AG09319 (cell line): Measurements from ENCODE around the gene RAB6C.
"Not testable (repeated sequence)": the region's sequence is repeated elsewhere in the genome, so short reads cannot be mapped to it uniquely, and the experiment has no call there.

ENCODE experiments used
- DNase-seq: peaks from one replicate; pipeline ENCODE4 v3.0.0-alpha.2; 2010; ENCODE audit warnings: low read depth; ENCODE audit errors: extremely low read depth
- CTCF ChIP-seq: IDR thresholded peaks from 2 replicates; pipeline ENCODE4 v1.5.1; 2011; ENCODE audit warnings: low read depth, mild to moderate bottlenecking, inconsistent platforms, low read length, moderate library complexity

The RAB6C gene

DNA sequence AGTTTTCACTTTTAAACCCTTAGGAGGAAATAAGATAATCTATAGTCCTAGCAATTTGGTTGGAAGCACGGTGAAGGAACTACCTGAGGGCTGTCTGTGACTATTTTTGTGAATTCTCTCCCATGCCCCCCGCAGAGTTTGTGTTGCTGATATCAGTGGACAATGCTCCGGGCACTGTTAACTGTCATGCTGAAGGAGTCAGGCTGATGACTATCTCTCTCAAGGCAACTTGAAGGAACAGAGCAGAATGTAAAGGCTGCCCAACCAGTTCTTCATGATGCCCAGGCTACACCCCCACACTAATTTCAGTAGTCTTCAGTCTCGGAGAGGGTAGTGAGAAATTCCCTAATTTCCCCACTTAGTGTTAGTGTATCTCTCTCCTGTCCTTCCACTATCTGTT, 21.6 kb upstream of the RAB6C start:
- no peak for TF ChIP-seq CTCF
- no peak for DNase-seq

GRCh38 chr2:129958736-129959135, 20.7 kb upstream of the RAB6C start:
- DNase-seq, result not testable (repeated sequence)

DNA sequence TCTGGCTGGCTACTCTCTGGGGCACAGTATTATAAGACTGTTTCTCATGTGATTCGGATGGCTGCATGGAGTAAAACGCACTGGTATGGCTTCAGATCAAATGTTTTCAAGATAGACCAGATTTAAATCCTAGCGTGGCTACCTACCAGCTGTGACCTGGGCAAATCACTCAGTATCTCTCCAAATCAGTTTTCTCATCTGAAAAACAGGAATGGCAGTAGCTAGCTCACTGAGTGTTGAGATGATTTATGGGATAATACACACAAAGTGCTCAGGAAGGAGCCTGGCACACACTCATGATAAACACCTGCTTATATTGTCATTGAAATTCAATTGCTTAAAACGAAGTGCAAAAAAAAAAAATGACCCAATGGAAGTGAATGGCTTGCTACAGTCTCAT, 10.9 kb upstream of the RAB6C start:
- DNase-seq, result not testable (repeated sequence)

GRCh38 chr2:129975016-129975774, 4.3 kb upstream of the RAB6C start:
- no peak for TF ChIP-seq CTCF
- DNase-seq, result no peak

DNA sequence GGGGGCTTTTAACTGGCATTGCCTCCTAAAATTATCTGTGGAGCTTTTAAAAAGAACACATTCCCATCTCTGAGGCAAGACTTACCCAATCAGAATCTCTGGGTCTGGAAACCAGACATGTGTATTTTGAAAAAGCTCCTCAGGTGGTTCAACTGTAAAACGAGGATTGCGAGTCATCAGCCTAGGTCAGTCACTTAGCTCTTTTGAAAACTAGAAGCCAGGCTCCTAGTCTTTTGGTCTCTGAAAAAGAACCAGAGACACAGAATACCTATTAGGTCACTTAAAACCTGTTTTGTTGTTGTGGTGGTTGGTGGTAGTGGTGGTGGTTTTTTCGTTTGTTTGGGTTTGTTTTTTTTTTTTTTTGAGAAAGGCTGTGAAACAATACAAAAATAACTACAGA, 2.5 kb upstream of the RAB6C start:
- DNase-seq, result not testable (repeated sequence)

DNA sequence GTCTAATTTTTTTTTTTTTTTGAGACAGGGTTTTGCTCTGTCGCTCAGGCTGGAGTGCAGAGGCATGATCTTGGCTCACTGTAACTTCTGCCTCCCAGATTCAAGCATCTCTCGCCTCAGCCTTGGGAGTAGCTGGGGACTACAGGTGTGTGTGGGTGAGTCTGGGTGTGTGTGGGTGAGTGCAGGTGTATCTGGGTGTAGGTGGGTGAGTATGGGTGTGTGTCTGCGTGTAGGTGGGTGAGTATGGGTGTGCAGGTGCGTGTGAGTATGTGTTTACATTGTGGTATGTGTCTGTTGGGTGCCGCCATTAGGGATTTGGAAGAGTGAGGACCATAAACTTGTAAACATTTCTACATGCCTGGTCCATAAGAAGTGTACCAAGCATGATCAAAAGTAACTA, 1.5 kb upstream of the RAB6C start:
- no peak for TF ChIP-seq CTCF
- no peak for DNase-seq

GRCh38 chr2:129980246-129980645, 780 bp downstream of the RAB6C start:
- not testable (repeated sequence) for DNase-seq

- not testable (repeated sequence) for DNase-seq
Measured at GRCh38 chr2:129981689-129982088, 2.2 kb downstream of the RAB6C start.

DNA sequence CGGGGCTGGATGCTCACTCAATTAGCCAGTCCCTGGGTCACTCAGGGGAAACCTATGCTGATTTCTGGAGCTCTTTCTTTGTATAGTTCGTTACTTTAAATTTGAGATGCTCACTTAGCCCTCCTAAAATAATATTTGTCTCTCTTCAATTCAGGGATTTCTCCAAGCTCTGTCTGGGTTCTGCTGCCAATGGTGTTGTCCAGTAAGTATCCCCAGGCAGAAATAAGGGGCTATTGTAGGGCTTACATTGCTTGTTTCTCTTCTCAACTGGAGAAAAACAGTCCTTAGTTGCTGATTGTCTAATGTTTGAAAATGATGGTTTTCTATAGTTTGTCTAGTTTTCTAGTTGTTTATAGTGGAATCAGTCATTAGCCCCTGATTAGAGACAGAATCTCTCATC, 5.0 kb downstream of the RAB6C start:
- no peak for TF ChIP-seq CTCF

GRCh38 chr2:129992415-129993006, 13.0 kb downstream of the RAB6C start:
- not testable (repeated sequence) for DNase-seq

More for the DNA sequence above, 5.0 kb downstream of the RAB6C start:
- DNase-seq, result no peak

DNA sequence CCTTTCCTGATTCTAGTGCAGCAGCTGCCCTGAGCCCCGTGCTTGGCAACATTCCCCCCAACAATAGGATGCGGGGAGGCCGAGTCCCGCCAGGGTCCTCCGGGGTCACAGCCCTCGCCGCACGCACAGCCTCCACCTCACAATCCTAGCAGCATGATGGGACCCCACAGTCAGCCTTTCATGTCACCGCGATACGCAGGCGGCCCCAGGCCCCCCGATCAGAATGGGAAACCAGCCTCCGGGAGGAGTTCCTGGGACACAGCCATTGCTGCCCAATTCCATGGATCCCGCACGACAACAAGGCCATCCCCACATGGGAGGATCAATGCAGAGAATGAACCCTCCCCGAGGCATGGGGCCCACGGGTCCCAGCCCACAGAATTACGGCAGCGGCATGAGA, 13.7 kb downstream of the RAB6C start:
- DNase-seq, result not testable (repeated sequence)

DNA sequence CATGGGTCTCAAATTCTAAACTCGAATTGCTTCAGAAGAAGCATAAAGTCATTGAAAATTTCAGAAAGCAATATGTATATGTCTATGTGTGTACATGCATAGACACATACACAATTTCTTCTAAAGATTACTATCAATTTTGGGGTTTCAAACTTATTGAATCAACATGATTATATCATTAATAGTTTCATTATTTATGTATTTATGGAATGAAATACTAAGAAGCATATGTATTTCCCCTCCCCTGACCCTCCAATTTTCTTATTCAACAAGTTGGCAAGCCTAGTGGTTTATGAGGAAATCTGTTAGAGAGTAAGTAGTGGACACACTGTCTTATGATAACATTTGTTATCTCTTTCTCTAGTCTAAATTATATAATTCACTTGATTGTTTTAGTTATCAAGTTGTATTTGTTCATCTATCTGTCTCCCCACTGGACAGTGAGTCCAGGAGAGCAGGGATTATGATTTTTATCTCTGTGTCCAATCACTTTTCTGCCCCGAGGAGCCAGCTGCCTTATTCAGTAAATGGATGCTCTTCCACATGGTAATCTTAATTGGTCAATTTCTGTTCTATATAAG, 17.3 kb downstream of the RAB6C start:
- not testable (repeated sequence) for DNase-seq

DNA sequence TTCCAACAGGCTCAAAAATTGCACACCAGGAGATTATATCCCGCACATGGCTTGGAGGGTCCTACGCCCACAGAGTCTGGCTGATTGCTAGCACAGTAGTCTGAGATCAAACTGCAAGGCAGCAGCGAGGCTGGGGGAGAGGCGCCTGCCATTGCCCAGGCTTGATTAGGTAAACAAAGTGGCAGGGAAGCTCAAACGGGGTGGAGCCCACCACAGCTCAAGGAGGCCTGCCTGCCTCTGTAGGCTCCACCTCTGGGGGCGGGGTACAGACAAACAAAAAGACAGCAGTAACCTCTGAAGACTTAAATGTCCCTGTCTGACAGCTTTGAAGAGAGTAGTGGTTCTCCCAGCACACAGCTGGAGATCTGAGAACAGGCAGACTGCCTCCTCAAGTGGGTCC, 19.3 kb downstream of the RAB6C start:
- DNase-seq, result not testable (repeated sequence)

- DNase-seq, result not testable (repeated sequence)
Measured at GRCh38 chr2:130005862-130006261, 26.4 kb downstream of the RAB6C start.

DNA sequence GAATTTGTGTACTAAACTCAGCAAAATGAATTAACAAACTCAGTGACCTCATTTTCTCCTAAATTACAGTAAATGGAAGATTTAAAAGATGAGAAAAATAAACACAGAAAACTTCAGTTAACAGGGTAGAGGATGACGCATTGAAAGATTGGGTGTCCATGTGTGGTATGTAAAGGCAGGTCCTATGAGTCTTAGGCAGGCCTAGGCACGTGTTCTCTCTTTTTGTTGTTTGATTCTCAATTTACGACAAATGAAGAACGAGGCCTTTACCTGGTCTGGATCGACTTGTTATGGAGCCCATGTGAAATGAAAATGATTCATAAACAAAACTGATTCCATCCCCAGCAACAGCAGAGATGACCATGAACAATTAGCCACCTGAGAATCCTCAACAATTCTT, 37.2 kb downstream of the RAB6C start:
- not testable (repeated sequence) for DNase-seq
